Vagina (tissue), 2 donors: ENCODE measurements around the gene CD38.

ENCODE experiments used
- POLR2A ChIP-seq, 2 donors: fragments of 450-650 bp; IDR thresholded peaks; one replicate each; pipeline ENCODE4 v1.6.1; 2017; ENCODE audit warnings: antibody characterized with exemption in 2 of 2, mild to moderate bottlenecking in 2 of 2, moderate library complexity in 2 of 2
- POLR2AphosphoS5 ChIP-seq, 2 donors: sonication (generic); formaldehyde crosslinking; IDR thresholded peaks; one replicate each; pipeline ENCODE4 v1.9.0; 2017; ENCODE audit warnings: antibody characterized with exemption in 2 of 2, mild to moderate bottlenecking in 2 of 2, low read depth in 1 of 2; ENCODE audit not compliant: insufficient read depth in 1 of 2
- TF ChIP-seq, protein P1 (sequence below), 3 experiments: fragments of 450-650 bp in 2 of 3; fragments of 200-600 bp in 1 of 3; sonication (generic) in 1 of 3; IDR thresholded peaks; one replicate each; pipeline ENCODE4 v1.5.1; 2017 to 2019; ENCODE audit warnings: antibody characterized with exemption in 3 of 3, mild to moderate bottlenecking in 2 of 3, moderate library complexity in 2 of 3

GRCh38 chr4:15836362-15836761 is 58.2 kb downstream of the CD38 start:
- TF ChIP-seq POLR2A (IDR thresholded peaks at IDR 0.05): no peak
- peak in 1 of 2 donors; percentile 20 for TF ChIP-seq POLR2AphosphoS5 (IDR thresholded peaks at IDR 0.05; ENCODE audit: insufficient read depth in 1 of 2, low read depth in 1 of 2)
- TF ChIP-seq, protein P1, sequence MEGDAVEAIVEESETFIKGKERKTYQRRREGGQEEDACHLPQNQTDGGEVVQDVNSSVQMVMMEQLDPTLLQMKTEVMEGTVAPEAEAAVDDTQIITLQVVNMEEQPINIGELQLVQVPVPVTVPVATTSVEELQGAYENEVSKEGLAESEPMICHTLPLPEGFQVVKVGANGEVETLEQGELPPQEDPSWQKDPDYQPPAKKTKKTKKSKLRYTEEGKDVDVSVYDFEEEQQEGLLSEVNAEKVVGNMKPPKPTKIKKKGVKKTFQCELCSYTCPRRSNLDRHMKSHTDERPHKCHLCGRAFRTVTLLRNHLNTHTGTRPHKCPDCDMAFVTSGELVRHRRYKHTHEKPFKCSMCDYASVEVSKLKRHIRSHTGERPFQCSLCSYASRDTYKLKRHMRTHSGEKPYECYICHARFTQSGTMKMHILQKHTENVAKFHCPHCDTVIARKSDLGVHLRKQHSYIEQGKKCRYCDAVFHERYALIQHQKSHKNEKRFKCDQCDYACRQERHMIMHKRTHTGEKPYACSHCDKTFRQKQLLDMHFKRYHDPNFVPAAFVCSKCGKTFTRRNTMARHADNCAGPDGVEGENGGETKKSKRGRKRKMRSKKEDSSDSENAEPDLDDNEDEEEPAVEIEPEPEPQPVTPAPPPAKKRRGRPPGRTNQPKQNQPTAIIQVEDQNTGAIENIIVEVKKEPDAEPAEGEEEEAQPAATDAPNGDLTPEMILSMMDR (IDR thresholded peaks at IDR 0.05): no peak
